GM12874 (cell line): ENCODE measurements around the gene SMIM45.

Source experiments
- TF ChIP-seq, protein P1 (sequence below): IDR thresholded peaks from 2 replicates; pipeline ENCODE4 v1.5.1; 2011; ENCODE audit warnings: low read depth, mild to moderate bottlenecking, control low read depth, low read length, moderate library complexity; ENCODE audit not compliant: insufficient read depth

SMIM45 gene

DNA sequence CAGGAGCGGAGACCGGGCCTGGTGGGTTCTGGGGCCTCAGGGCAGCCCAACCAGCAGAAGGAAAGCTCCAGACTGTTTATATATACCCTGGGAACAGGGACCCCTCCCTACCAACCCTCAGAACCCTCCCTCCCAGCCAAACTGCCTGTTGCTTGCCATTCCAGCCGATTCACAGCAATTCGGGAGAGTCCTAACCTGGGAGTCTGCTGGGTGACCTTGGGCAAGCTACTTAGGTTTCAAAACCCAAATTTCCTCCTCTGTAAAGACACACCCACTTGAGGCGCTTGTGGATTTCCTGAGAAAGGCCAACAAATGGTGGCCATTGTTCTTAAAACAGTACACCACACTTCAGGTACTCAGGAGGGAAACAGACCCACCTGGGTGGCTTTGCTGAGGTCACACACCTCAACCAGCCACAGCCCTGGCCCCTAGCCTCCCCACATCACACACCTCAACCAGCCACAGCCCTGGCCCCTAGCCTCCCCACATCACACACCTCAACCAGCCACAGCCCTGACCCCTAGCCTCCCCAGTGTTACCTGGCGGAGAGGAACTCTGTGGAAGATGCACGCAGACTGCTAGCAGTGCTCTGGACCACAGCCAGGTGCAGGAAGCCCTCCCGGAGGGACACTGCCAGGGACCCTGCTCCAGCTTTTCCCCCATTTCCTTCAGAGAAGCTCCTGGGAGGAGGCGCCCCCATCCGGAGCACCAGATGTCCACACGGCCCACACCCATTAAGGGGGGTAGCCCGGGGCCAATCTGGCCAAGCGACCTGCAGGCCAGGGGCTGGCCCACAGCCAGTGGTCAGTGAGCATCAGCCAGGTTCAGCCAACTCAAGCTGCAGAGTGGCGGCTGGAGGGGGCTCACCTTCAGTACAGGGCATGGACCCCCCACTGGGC is 43.3 kb upstream of the SMIM45 start:
- TF ChIP-seq, protein P1, sequence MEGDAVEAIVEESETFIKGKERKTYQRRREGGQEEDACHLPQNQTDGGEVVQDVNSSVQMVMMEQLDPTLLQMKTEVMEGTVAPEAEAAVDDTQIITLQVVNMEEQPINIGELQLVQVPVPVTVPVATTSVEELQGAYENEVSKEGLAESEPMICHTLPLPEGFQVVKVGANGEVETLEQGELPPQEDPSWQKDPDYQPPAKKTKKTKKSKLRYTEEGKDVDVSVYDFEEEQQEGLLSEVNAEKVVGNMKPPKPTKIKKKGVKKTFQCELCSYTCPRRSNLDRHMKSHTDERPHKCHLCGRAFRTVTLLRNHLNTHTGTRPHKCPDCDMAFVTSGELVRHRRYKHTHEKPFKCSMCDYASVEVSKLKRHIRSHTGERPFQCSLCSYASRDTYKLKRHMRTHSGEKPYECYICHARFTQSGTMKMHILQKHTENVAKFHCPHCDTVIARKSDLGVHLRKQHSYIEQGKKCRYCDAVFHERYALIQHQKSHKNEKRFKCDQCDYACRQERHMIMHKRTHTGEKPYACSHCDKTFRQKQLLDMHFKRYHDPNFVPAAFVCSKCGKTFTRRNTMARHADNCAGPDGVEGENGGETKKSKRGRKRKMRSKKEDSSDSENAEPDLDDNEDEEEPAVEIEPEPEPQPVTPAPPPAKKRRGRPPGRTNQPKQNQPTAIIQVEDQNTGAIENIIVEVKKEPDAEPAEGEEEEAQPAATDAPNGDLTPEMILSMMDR: no peak

DNA sequence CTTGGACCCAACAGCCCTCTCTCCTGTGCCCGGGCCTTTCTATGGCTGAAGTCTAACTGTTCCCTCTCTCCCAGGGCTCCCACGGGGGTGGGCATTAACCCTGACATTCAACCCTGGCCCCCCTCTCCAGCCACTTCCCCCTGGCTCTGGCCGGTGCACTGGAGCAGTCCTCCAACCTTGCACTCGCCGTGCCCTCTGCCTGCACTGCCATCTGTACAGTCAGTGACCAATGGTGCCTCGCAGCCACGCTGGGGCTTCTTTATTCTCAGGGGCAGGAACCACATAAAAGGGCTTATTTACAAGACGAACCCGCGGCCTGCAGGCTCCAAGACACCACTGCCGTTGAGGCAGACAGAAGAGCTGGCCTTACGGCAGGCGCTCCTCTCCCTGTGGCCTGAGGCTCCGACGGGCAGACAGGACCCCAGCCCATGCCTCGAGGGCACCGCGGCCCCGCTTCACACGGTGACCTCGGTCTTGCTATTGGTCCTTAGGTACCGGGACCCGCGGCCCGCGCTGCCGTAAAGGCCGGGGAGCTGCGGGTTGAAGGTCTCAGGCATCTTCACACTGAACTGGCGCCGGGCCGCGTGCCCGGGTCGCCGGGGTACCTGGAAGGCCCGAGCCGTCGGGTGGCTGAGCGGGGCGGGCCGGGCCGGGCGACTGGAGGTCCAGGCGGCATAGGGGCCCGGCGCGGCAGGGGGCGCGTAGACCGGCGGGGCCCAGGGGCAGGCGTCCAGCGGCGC is 42.5 kb upstream of the SMIM45 start:
- TF ChIP-seq, protein P1: no peak

DNA sequence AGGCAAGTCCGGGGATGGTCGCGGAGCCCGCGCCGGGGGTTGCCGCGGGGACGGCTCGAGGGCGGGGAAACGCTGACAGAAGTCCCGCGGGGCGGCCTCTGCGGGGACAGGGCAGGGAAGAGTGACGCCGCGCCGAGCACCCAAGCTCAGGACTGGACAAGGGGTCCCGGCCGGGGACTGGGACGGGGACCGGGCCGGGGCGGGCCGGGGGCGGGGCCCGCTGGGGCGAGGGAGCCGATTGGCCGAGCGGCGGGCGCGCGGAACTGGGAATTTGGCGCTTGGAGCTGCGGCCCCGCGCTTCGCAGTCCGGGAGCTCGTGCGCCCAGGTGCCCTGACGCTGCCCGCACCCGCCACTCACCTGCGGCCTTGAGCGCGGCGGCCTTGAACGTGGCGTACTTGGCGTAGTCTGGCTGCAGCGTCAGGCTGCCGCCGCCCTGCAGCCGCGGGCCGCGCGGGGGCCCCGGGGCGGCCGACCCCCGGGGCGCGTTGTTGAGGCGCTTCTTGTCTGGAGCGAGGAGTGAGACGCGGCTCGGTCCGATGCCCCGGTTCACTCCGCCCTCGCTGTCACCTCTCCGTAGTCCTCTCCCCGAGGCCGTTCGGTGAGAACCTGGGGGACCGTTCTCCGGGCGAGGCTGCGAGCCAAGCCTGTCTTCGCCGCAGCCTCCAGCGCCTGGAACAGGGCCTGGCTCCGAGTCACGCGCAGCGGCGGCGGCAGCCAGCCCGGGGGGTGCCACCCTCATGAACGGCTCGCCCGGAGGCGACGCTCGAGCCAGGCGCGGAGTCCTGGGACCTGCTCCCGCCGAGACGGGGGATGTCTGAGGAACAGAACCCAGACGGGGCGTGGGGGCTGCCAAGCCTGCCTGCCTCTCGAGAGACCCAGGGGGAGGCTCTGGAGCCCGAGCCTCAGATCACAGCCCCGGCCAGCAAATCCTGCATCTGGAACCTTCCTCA is 41.6 kb upstream of the SMIM45 start:
- TF ChIP-seq, protein P1: no peak

DNA sequence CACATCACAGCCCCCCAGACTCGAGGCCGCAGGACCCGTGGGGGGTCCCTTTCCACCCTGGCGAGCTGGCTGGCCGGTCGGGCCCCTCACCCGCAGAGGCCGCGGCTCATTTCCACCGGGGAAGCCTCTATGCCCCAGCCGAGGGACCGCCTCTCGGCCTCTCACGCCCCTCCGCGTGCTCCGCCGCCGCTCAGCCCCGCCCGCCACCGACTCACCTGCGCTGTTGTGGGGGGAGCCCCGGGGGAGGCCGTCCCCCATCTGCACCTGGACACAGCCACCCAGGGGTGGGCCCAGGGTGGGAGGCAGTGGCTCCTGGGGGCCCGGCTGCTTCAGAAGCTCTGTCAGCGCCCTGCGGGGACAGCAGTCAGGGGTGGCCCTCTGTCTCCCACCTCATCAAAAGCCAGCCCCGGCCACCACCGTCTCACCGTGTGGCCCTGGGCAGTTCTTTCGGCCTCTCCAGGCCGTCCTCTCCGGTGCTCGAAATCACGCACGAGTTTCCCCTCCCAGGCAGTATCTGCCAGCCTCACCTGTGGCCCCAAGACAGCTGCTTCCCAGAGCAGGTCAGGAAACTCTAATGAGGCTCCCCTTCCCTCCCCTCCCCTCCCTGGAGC is 40.8 kb upstream of the SMIM45 start:
- TF ChIP-seq, protein P1: no peak

DNA sequence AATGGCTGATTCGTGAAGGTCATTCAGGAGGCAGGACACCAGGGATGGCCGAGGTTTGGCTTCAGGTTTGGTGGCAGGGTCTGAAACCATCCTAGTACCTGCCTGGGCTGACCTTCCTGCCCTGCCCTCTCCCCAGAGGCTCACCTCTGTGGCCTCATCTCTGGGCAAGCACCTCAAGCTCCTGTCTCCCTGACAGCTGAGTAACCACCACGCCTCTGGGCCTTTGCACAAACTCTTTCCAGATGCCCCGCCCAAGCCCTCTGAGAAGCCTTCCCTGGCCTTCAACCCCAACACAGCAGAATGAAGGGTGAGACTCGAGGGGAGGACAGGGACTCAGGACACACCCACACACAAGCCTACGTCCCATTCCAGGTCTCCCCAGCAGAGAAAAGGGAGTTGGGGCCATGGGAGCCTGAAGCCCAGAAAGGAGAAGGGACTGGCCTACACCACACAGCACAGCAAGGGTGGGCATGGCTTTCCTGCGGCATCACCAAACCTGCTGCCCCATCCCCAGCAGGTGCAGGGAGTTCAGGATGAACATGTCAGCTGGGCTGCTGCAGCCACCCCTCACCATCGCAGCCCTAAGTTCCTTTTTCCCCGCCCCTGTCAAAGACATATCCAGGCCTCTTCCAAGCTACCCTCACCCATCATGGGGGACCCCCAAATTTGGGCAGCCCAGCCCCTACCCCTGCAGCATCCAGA is 39.5 kb upstream of the SMIM45 start:
- TF ChIP-seq, protein P1: no peak

DNA sequence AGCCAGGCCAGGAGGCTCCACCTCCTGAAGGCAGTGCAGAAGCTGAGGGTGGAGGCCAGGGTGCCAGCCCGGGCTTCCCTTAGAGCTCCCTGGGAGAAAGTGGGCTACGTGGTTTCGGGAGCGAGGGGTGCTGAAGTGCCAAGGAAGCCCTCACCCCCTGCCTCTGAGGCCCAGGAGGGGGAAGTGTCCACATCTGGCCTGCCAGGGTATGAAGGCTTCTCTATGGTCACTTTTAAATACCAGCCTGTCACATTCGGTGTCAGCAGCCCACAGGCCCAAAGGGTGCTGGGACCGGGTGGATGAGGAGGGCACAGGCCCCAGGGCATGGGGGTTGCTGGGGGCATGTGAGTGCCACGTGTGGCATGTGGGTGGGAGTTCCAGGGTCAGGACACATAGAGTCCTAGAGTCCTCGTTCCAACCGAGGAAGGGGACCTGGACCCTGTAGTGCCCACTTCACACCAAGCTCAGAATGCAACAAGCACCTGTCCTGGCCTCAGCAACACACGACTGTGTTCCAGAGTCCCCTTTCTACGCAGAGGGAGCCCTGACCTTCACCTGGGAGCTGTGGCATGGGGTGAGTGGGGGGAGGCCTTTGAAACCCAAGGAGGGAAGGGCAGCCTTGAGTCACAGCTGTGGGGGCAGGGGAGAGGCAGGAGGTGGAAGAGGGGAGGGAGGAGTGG is 38.8 kb upstream of the SMIM45 start:
- TF ChIP-seq, protein P1: no peak
